Measurements from ENCODE around the gene ANXA11. TPM values are rescaled to one million over a fixed set of nuclear protein-coding genes. Genes with fewer than 3 reads are reported as not detected.
A peak's percentile ranks its signal among the peaks of the same experiment; 100 is the strongest.

The ANXA11 gene
- total and polyA plus RNA-seq, 2 experiments from 2014 or later, result 80.2 to 112 TPM

- no peaks in the 10 kb centered on the region for H3K27me3 ChIP-seq
- H3K4me1 ChIP-seq (ENCODE audit: low read depth), result peaks cover 12% of the 10 kb centered on the region
- H3K4me3 ChIP-seq, result no peak overlapping the region
- peaks cover 4% of the 10 kb centered on the region for H3K36me3 ChIP-seq
- TF ChIP-seq CTCF (IDR thresholded peaks at IDR 0.05; ENCODE audit: low read depth, low read length), result no peak
- no peak for DNase-seq (ENCODE audit: low read depth in 1 of 2, low spot score in 1 of 2)
- no peaks in the 10 kb centered on the region for H3K9me3 ChIP-seq (ENCODE audit: low read depth)
- H3K27ac ChIP-seq, result peak overlapping the region; percentile 39
Measured at GRCh38 chr10:80167471-80168161, 37.7 kb downstream of the ANXA11 start.

GRCh38 chr10:80166581-80167470, 38.5 kb downstream of the ANXA11 start:
- no peak for DNase-seq (ENCODE audit: low read depth in 1 of 2, low spot score in 1 of 2)
- Histone ChIP-seq H3K27me3 (no peaks in the 10 kb centered on the region), H3K4me1 (ENCODE audit: low read depth) (peaks cover 12% of the 10 kb centered on the region), H3K36me3 (peaks cover 6% of the 10 kb centered on the region), H3K27ac (no peak overlapping the region), H3K9me3 (ENCODE audit: low read depth) (no peaks in the 10 kb centered on the region), H3K4me3 (no peak overlapping the region)
- no peak for TF ChIP-seq CTCF (IDR thresholded peaks at IDR 0.05; ENCODE audit: low read depth, low read length)

GRCh38 chr10:80165173-80165572, 40.2 kb downstream of the ANXA11 start:
- peak; percentile 54 to 76 for DNase-seq (ENCODE audit: low read depth in 1 of 2, low spot score in 1 of 2)
- H3K27me3 ChIP-seq, result no peaks in the 10 kb centered on the region
- H3K36me3 ChIP-seq, result peaks cover 6% of the 10 kb centered on the region
- peaks cover 12% of the 10 kb centered on the region for H3K4me1 ChIP-seq (ENCODE audit: low read depth)
- H3K27ac ChIP-seq, result peak overlapping the region; percentile 2
- H3K9me3 ChIP-seq (ENCODE audit: low read depth), result no peaks in the 10 kb centered on the region
- H3K4me3 ChIP-seq, result no peak overlapping the region
- TF ChIP-seq CTCF (IDR thresholded peaks at IDR 0.05; ENCODE audit: low read depth, low read length), result peak; percentile 55

- Histone ChIP-seq H3K27ac (no peak overlapping the region), H3K9me3 (ENCODE audit: low read depth) (no peaks in the 10 kb centered on the region), H3K4me1 (ENCODE audit: low read depth) (peaks cover 12% of the 10 kb centered on the region), H3K4me3 (no peak overlapping the region), H3K36me3 (peaks cover 6% of the 10 kb centered on the region), H3K27me3 (no peaks in the 10 kb centered on the region)
- no peak for DNase-seq (ENCODE audit: low read depth in 1 of 2, low spot score in 1 of 2)
- TF ChIP-seq CTCF (IDR thresholded peaks at IDR 0.05; ENCODE audit: low read depth, low read length), result no peak
Measured at GRCh38 chr10:80164596-80164995, 40.7 kb downstream of the ANXA11 start.

GRCh38 chr10:80163741-80164341, 41.5 kb downstream of the ANXA11 start:
- Histone ChIP-seq H3K27ac (no peak overlapping the region), H3K27me3 (no peaks in the 10 kb centered on the region), H3K4me3 (no peak overlapping the region), H3K36me3 (peaks cover 6% of the 10 kb centered on the region), H3K4me1 (ENCODE audit: low read depth) (peaks cover 12% of the 10 kb centered on the region), H3K9me3 (ENCODE audit: low read depth) (no peaks in the 10 kb centered on the region)
- peak in 1 of 2 donors; percentile 51 for DNase-seq (ENCODE audit: low read depth in 1 of 2, low spot score in 1 of 2)
- no peak for TF ChIP-seq CTCF (IDR thresholded peaks at IDR 0.05; ENCODE audit: low read depth, low read length)
